Mononuclear cell (primary cell): Measurements from ENCODE around the gene NXT1. TPM values are rescaled to one million over a fixed set of nuclear protein-coding genes. Genes with fewer than 3 reads are reported as not detected.
A peak's percentile ranks its signal among the peaks of the same experiment; 100 is the strongest.

Experiments used
- H3K27me3 ChIP-seq: 2 replicates; pipeline ENCODE4 v1.6.0; 2011; ENCODE audit warnings: low read length, control low read depth; ENCODE audit not compliant: insufficient read depth
- H3K4me1 ChIP-seq: 2 replicates; pipeline ENCODE4 v1.5.1; 2011; ENCODE audit warnings: mild to moderate bottlenecking, low read length, control low read depth; ENCODE audit not compliant: insufficient read depth
- H3K4me3 ChIP-seq: 2 replicates; pipeline ENCODE4 v1.5.1; 2011; ENCODE audit warnings: mild to moderate bottlenecking, low read length, moderate library complexity
- H3K9me3 ChIP-seq: 2 replicates; pipeline ENCODE4 v1.5.1; 2011; ENCODE audit warnings: low read depth, mild to moderate bottlenecking, control low read depth, low read length
- total RNA-seq: library from RNA; depleted of rRNA; stranded (reverse); fragments of >200 nt; gene quantifications from one replicate; pipeline ENCODE4 v1.2.3, GENCODE V29; 2012

NXT1 gene
- total RNA-seq, 1 donor: 69.5 TPM

- peaks cover 50% of the 10 kb centered on the region for H3K4me1 ChIP-seq
- no peaks in the 10 kb centered on the region for H3K9me3 ChIP-seq
- H3K27me3 ChIP-seq: no peaks in the 10 kb centered on the region
- peak within 1 kb of the TSS; percentile 59 for H3K4me3 ChIP-seq
These were observed 11.1 kb downstream of the NXT1 start, which contains the start of gene GZF1 for GRCh38 chr20:23361476-23362391. GZF1 (plus strand) TSS chr20:23362182; CDS start chr20:23364384, 2,202 bp downstream.

- Histone ChIP-seq H3K4me3 (peak overlapping the region; percentile 59), H3K9me3 (no peaks in the 10 kb centered on the region), H3K4me1 (peaks cover 46% of the 10 kb centered on the region)
These were observed 12.0 kb downstream of the NXT1 start for GRCh38 chr20:23362392-23363256.

DNA sequence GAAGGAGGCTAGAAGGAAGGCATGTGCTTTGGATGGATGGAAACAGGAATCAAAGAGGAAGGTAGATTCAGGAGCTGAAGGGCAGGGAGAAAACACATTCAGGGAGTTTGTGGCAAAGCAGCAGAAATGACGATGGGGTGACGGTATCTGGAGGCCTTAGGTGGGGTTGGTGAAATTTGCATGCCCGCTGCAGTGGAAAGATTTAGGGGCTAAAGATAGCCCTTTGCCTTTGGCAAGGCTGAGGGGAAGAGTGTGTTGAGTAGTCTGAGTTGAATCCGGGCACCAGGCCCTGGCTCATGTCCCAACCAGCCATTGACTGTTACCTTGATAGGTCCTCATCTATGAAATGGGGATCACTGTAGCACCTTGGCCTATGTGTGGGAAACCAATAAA lies 12.7 kb downstream of the NXT1 start:
- H3K27me3 ChIP-seq: no peaks in the 10 kb centered on the region
- no peaks in the 10 kb centered on the region for H3K9me3 ChIP-seq
- H3K4me3 ChIP-seq: no peak overlapping the region
- peaks cover 45% of the 10 kb centered on the region for H3K4me1 ChIP-seq

More at GRCh38 chr20:23362392-23363256, 12.0 kb downstream of the NXT1 start:
- no peaks in the 10 kb centered on the region for H3K27me3 ChIP-seq

- H3K9me3 ChIP-seq: no peaks in the 10 kb centered on the region
- no peak overlapping the region for H3K4me3 ChIP-seq
- H3K4me1 ChIP-seq: peaks cover 43% of the 10 kb centered on the region
- no peaks in the 10 kb centered on the region for H3K27me3 ChIP-seq
These were observed 15.0 kb downstream of the NXT1 start for GRCh38 chr20:23365390-23366165.

- no peak overlapping the region for H3K4me3 ChIP-seq
- H3K9me3 ChIP-seq: no peaks in the 10 kb centered on the region
- peaks cover 41% of the 10 kb centered on the region for H3K4me1 ChIP-seq
- no peaks in the 10 kb centered on the region for H3K27me3 ChIP-seq
These were observed 15.8 kb downstream of the NXT1 start for GRCh38 chr20:23366384-23366783.

- peaks cover 37% of the 10 kb centered on the region for H3K4me1 ChIP-seq
- no peaks in the 10 kb centered on the region for H3K27me3 ChIP-seq
- no peaks in the 10 kb centered on the region for H3K9me3 ChIP-seq
- no peak overlapping the region for H3K4me3 ChIP-seq
These were observed 17.2 kb downstream of the NXT1 start for GRCh38 chr20:23367770-23368169.

DNA sequence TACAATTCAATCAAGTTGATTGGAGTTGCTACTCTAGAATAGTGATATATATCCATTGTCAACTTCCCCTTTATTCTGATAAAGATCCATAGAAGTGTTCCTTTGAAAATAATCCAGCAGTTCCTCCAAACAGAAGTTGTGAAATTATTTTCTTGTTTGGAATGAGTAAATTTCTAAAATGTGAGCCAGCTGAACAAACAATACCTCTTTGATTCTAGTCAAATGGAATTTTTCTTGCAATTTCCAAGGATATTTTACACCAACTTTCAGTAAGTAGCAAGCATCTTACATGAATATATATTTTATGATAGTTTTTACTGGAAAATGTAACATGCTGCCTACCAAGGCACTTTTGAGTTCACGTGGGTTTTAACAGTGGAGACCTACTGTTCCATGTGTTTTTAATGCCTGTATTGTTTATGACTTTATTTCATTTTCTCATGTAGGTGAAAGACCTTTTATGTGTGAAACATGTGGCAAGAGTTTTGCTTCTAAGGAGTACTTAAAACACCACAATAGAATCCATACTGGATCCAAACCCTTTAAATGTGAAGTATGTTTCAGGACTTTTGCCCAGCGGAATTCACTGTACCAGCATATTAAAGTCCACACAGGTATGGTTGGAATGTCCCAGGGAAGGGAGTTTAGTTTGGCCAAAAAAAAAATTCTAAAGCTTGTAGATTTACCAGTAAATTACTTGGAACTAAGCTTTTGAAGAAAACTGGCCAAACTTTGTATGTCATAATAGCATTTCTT lies 17.9 kb downstream of the NXT1 start:
- Histone ChIP-seq H3K4me3 (no peak overlapping the region), H3K27me3 (no peaks in the 10 kb centered on the region), H3K9me3 (no peaks in the 10 kb centered on the region), H3K4me1 (peaks cover 30% of the 10 kb centered on the region)

- Histone ChIP-seq H3K9me3 (no peaks in the 10 kb centered on the region), H3K4me3 (no peak overlapping the region), H3K4me1 (peaks cover 27% of the 10 kb centered on the region), H3K27me3 (no peaks in the 10 kb centered on the region)
These were observed 18.7 kb downstream of the NXT1 start for GRCh38 chr20:23369072-23369823.

DNA sequence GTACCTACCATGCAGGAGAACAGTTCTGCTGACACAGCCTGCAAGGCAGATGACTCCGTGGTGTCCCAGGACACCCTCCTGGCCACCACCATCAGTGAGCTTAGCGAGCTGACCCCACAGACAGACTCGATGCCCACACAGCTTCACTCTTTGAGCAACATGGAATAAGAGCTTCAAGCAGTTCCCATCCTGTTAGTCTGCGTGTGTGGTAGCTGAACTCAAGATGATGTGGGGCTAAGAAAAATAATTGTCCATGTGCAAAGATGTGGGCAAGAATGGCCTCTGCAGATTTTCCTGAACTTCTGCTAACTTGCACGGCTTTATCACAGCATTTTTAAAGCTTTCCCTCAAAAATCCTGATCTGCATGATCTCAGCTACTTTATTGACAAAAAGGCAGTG lies 19.7 kb downstream of the NXT1 start:
- H3K27me3 ChIP-seq: no peaks in the 10 kb centered on the region
- no peak overlapping the region for H3K4me3 ChIP-seq
- peaks cover 27% of the 10 kb centered on the region for H3K4me1 ChIP-seq
- no peaks in the 10 kb centered on the region for H3K9me3 ChIP-seq

GRCh38 chr20:23370873-23371272 lies 20.3 kb downstream of the NXT1 start:
- Histone ChIP-seq H3K9me3 (no peaks in the 10 kb centered on the region), H3K4me1 (peaks cover 21% of the 10 kb centered on the region), H3K27me3 (no peaks in the 10 kb centered on the region), H3K4me3 (no peak overlapping the region)

- no peaks in the 10 kb centered on the region for H3K9me3 ChIP-seq
These were observed 20.9 kb downstream of the NXT1 start for GRCh38 chr20:23371496-23371895.

GRCh38 chr20:23374441-23374840 lies 23.9 kb downstream of the NXT1 start:
- Histone ChIP-seq H3K27me3 (no peaks in the 10 kb centered on the region), H3K4me3 (no peak overlapping the region), H3K9me3 (no peaks in the 10 kb centered on the region), H3K4me1 (peaks cover 8% of the 10 kb centered on the region)

More at GRCh38 chr20:23371496-23371895, 20.9 kb downstream of the NXT1 start:
- H3K4me1 ChIP-seq: peaks cover 15% of the 10 kb centered on the region
- H3K27me3 ChIP-seq: no peaks in the 10 kb centered on the region
- no peak overlapping the region for H3K4me3 ChIP-seq

DNA sequence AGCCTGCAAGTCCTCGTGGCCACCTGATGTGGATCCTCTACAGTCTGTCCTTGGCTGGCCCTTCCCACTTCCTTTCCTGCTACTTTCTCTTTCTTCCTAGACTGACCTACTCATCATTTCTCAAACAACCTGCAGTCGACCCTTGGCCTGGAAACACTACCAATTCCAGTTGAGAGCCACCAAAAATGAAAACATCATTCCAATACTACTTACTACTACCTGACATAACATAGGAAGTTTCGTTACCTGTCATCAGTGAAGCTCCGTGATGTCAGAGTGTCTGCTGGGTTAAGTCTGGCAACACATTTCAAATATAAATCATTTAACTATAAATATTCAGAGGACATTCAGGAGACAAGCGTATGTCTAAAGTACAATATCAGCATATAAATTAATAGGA lies 25.2 kb downstream of the NXT1 start:
- no peak overlapping the region for H3K4me3 ChIP-seq
- H3K9me3 ChIP-seq: no peaks in the 10 kb centered on the region
- peaks cover 7% of the 10 kb centered on the region for H3K4me1 ChIP-seq
- no peaks in the 10 kb centered on the region for H3K27me3 ChIP-seq
